HEK293T (cell line): ENCODE data around the gene MBNL2.

Source experiments
- CTCF ChIA-PET: fragments of 350-600 bp; formaldehyde crosslinking; extraction: SDS; loops from one replicate; lab custom pipeline; 2021; ENCODE audit warnings: antibody characterized with exemption, inconsistent platforms; lab: Yijun Ruan, JAX
- POLR2A ChIA-PET: fragments of 350-600 bp; formaldehyde crosslinking; extraction: SDS; loops from one replicate; lab custom pipeline; 2020; ENCODE audit warnings: antibody characterized with exemption, inconsistent platforms; lab: Yijun Ruan, JAX
- DNase-seq: peaks from one replicate; pipeline ENCODE4 v3.0.0; 2012; ENCODE audit warnings: mixed read lengths; ENCODE audit errors: extremely low spot score
- ARNT ChIP-seq: fragments of 450-650 bp; IDR thresholded peaks from 2 replicates; pipeline ENCODE4 v1.6.1; 2017; ENCODE audit warnings: mild to moderate bottlenecking
- BHLHE40 ChIP-seq: fragments of 450-650 bp; IDR thresholded peaks from 2 replicates; pipeline ENCODE4 v1.6.1; 2016; ENCODE audit warnings: mild to moderate bottlenecking, moderate library complexity, borderline replicate concordance
- CTBP1 ChIP-seq: fragments of 450-650 bp; IDR thresholded peaks from 2 replicates; pipeline ENCODE4 v1.6.1; 2016; ENCODE audit warnings: borderline replicate concordance
- ELF4 ChIP-seq: fragments of 450-650 bp; IDR thresholded peaks from 2 replicates; pipeline ENCODE4 v1.6.1; 2017; ENCODE audit warnings: antibody characterized with exemption
- FOXA1 ChIP-seq: fragments of 450-650 bp; IDR thresholded peaks from 2 replicates; pipeline ENCODE4 v1.6.1; 2016; ENCODE audit warnings: mild to moderate bottlenecking
- FOXK2 ChIP-seq: fragments of 450-650 bp; IDR thresholded peaks from 2 replicates; pipeline ENCODE4 v1.6.1; 2016; ENCODE audit warnings: mild to moderate bottlenecking
- FOXM1 ChIP-seq: fragments of 450-650 bp; IDR thresholded peaks from 2 replicates; pipeline ENCODE4 v1.6.1; 2017; ENCODE audit warnings: mild to moderate bottlenecking, borderline replicate concordance
- HDGF ChIP-seq: fragments of 450-650 bp; IDR thresholded peaks from 2 replicates; pipeline ENCODE4 v1.6.1; 2017; ENCODE audit warnings: antibody characterized with exemption, borderline replicate concordance
- L3MBTL2 ChIP-seq: fragments of 450-650 bp; conservative IDR thresholded peaks from 2 replicates; pipeline ENCODE4 v1.6.1; 2016; ENCODE audit warnings: mild to moderate bottlenecking
- LEF1 ChIP-seq: fragments of 450-650 bp; IDR thresholded peaks from 2 replicates; pipeline ENCODE4 v1.6.1; 2017; ENCODE audit warnings: mild to moderate bottlenecking, borderline replicate concordance
- NFRKB ChIP-seq: fragments of 450-650 bp; IDR thresholded peaks from 2 replicates; pipeline ENCODE4 v1.6.1; 2016; ENCODE audit warnings: mild to moderate bottlenecking, moderate library complexity
- SP1 ChIP-seq: fragments of 450-650 bp; IDR thresholded peaks from 2 replicates; pipeline ENCODE4 v1.6.1; 2017
- SUZ12 ChIP-seq: fragments of 450-650 bp; IDR thresholded peaks from 2 replicates; pipeline ENCODE4 v1.6.1; 2016; ENCODE audit warnings: mild to moderate bottlenecking
- TARDBP ChIP-seq: fragments of 450-650 bp; IDR thresholded peaks from 2 replicates; pipeline ENCODE4 v1.6.1; 2016
- ZNF384 ChIP-seq: fragments of 450-650 bp; IDR thresholded peaks from 2 replicates; pipeline ENCODE4 v1.6.1; 2016
- TF ChIP-seq, protein P1 (sequence below): fragments of 450-650 bp; IDR thresholded peaks from 2 replicates; pipeline ENCODE4 v1.6.1; 2016

The MBNL2 gene

DNA sequence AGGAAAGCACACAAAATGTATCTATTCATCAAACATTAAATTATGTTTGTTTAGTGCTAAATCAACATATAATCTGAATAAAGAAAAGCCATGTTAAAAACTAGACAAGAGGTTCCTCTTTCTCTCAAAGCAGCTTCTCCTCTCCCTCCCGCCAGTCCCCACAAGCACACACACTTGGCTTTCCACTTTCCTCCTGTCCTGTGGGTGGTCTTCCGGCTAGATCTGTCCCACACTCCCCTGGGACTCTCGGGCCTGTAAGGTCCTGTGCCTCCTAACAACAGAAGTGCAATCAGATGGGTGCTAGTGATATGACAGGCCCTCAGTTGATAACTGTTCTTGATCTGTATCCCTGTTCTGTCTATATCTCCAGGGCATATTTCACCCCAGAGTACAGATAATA, 166.2 kb downstream of the MBNL2 start:
- CTCF ChIA-PET, result no interaction called here
- POLR2A ChIA-PET, result no interaction called here
- TF ChIP-seq ARNT, result no peak
- TF ChIP-seq FOXM1, result no peak
- TF ChIP-seq ELF4, result no peak
- TF ChIP-seq SP1, result no peak
- no peak for TF ChIP-seq NFRKB
- TF ChIP-seq L3MBTL2, result no peak
- TF ChIP-seq TARDBP, result no peak
- no peak for TF ChIP-seq ZNF384
- no peak for DNase-seq

DNA sequence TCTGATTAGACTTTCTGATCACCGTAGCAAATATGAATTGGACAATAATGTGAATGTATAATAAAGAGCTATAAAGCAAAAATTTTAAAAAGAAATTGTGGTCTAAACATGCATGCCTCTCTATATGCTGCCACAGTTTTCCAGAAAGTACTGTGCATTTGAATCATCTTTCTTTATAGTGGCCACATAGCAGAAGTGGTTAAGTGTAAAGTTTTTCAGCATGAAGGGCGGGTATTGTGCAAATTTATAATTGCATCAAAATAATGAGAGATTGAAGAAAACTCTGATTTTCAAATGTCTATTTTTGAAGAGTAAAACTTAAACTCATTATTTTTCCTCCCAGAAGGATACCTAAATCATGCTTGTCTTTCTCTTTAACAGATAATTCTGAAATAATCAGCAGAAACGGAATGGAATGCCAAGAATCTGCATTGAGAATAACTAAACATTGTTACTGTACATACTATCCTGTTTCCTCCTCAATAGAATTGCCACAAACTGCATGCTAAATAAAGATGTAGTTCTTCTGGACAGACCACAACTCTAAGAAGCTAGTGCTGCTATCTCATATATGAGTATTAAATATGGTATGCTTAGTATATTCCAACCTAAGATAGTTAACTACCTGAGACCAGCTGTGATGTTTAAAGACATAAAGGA, 168.9 kb downstream of the MBNL2 start:
- no peak for DNase-seq
- ChIA-PET CTCF (interaction anchor here (0.7 kb wide), 1 partner anchor 13 kb away, joined by 3 read pairs; no protein-coding TSS in a partner anchor), POLR2A (no interaction called here)
- no peak for TF ChIP-seq L3MBTL2
- no peak for TF ChIP-seq CTBP1
- TF ChIP-seq, protein P1, sequence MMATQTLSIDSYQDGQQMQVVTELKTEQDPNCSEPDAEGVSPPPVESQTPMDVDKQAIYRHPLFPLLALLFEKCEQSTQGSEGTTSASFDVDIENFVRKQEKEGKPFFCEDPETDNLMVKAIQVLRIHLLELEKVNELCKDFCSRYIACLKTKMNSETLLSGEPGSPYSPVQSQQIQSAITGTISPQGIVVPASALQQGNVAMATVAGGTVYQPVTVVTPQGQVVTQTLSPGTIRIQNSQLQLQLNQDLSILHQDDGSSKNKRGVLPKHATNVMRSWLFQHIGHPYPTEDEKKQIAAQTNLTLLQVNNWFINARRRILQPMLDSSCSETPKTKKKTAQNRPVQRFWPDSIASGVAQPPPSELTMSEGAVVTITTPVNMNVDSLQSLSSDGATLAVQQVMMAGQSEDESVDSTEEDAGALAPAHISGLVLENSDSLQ, result no peak
- TF ChIP-seq NFRKB, result no peak
- TF ChIP-seq BHLHE40, result no peak
- TF ChIP-seq SP1, result no peak
- no peak for TF ChIP-seq TARDBP
- TF ChIP-seq ZNF384, result no peak
- no peak for TF ChIP-seq FOXA1
- no peak for TF ChIP-seq ARNT
- no peak for TF ChIP-seq LEF1
- no peak for TF ChIP-seq FOXK2
- no peak for TF ChIP-seq FOXM1
- no peak for TF ChIP-seq SUZ12
- no peak for TF ChIP-seq ELF4
- TF ChIP-seq HDGF, result no peak

DNA sequence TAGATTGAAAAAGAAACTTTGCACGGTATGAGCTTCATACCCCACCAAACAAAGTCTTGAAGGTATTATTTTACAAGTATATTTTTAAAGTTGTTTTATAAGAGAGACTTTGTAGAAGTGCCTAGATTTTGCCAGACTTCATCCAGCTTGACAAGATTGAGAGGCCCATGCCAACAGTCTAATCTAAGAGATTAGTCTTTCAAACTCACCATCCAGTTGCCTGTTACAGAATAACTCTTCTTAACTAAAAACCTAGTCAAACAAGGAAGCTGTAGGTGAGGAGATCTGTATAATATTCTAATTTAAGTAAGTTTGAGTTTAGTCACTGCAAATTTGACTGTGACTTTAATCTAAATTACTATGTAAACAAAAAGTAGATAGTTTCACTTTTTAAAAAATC, 169.9 kb downstream of the MBNL2 start:
- no peak for DNase-seq
- TF ChIP-seq SUZ12 (no peak), SP1 (no peak), ZNF384 (no peak), LEF1 (no peak), FOXM1 (no peak), ARNT (no peak), FOXA1 (no peak), BHLHE40 (no peak), TARDBP (no peak), L3MBTL2 (no peak), HDGF (no peak), CTBP1 (no peak), ELF4 (no peak), NFRKB (no peak), FOXK2 (no peak)
- TF ChIP-seq, protein P1, result no peak
- ChIA-PET CTCF (no interaction called here), POLR2A (no interaction called here)

DNA sequence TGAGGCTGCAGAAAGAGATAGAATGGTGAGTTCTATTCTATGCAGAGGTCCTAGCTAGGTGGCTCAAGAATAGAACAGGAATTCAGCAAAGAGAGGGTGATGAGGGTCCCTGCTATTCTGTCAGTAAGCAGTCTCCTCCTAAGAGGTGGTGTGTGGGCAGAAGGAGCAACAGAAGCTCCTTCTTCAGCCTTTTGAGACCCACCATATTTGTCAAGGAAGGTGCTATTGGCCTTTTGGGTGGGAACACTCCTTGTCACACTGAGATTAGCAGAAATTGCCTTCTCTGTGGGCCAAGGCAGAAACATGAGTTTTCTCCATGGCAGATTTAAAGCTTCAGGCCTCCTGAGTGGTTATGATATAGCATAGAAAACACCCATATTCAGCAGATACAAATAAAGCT, 172.4 kb downstream of the MBNL2 start:
- ChIA-PET CTCF (no interaction called here), POLR2A (no interaction called here)
- DNase-seq, result no peak
- TF ChIP-seq HDGF, result no peak
- no peak for TF ChIP-seq FOXA1
- TF ChIP-seq SUZ12, result no peak
- no peak for TF ChIP-seq L3MBTL2
- TF ChIP-seq CTBP1, result no peak
- TF ChIP-seq FOXM1, result no peak

DNA sequence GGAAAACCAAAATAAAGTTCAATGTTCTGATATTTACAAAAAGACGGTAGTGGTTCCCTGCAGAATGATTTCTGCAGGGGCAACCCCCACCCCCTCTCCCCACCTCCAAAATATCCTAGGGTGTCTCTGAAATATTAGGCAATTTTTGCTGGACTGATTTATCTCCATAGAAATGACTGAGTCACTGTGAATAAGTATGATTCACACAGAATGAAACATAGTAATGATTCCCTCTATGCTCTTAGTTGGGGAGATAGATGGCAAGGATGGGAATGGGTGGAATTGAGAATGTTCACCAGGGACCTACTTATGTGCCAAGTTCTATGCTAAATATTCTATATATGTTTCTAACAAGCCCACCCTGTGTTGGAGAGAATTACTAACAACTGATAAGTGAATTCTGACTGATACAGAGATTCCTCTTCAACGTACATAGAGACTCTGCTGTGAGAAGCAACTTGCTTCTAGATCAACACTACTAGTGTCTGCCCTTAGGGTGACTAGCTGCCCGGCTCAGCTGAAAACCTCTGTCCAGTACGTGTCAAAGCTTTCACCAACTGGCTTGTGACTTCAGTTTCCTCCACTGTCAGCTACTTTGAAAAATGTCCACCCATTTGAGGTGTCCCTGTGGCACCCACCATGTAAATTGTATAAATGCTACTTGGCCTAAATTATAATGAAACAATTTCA, 173.5 kb downstream of the MBNL2 start:
- DNase-seq, result no peak
- TF ChIP-seq LEF1, result no peak
- TF ChIP-seq CTBP1, result no peak
- no peak for TF ChIP-seq FOXK2
- TF ChIP-seq, protein P1, result no peak
- no peak for TF ChIP-seq FOXA1
- no peak for TF ChIP-seq NFRKB
- no peak for TF ChIP-seq SP1
- no peak for TF ChIP-seq FOXM1
- TF ChIP-seq TARDBP, result no peak
- no peak for TF ChIP-seq ZNF384
- no peak for TF ChIP-seq L3MBTL2
- TF ChIP-seq ELF4, result no peak
- TF ChIP-seq HDGF, result no peak
- no peak for TF ChIP-seq BHLHE40
- POLR2A ChIA-PET, result no interaction called here
- CTCF ChIA-PET, result no interaction called here

DNA sequence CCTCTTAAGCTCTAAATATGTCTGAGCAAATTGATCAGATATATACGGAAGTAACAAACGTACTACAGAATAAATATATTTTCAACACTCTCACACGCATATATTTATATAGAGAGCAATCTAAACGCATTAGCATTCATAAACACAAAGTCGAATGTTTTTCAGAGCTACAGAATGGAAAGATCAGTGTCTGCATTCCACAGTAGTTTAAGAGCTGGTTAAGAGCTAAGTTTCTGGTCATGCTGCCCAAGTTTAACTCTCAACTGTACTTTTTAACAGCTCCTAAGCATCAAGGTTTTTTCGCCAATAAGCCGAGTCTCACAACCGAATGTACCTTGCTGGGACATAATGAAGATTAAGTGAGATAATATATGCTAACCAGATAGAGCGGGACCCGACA, 175.1 kb downstream of the MBNL2 start:
- ChIA-PET CTCF (interaction anchor here (0.6 kb wide), 1 partner anchor 12 kb away, joined by 3 read pairs; no protein-coding TSS in a partner anchor), POLR2A (no interaction called here)
- TF ChIP-seq, protein P1, result no peak
- TF ChIP-seq L3MBTL2, result no peak
- no peak for TF ChIP-seq CTBP1
- DNase-seq, result no peak
